HG03108 (cell line): ENCODE data around the gene ERLEC1.
"Not testable (repeated sequence)": the region's sequence is repeated elsewhere in the genome, so short reads cannot be mapped to it uniquely, and the experiment has no call there.

Experiments used
- ATAC-seq: cut with Tn5 transposase; IDR thresholded peaks from one replicate; pipeline ENCODE4 v1.9.1; 2021; ENCODE audit warnings: moderate library complexity; ENCODE audit not compliant: unreplicated experiment

The ERLEC1 gene

DNA sequence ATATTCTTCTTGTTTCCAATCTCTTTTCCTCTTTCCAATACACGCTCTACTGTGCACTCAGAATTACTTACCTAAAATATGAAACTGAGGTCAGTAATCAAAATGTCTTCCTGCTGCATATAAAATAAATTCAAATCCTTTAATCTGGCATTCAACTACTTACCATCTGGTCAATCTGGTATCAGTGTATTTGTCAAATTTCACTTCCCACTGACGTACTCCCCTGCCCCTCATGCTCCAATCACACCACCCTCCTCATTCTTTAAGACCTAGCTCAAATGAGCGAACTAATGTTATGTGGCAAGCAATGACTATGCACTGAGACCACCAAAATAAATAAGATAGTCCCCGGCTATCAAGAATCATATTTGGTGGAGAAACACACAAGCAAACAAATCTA lies 6.8 kb upstream of the ERLEC1 start:
- ATAC-seq, result no peak

DNA sequence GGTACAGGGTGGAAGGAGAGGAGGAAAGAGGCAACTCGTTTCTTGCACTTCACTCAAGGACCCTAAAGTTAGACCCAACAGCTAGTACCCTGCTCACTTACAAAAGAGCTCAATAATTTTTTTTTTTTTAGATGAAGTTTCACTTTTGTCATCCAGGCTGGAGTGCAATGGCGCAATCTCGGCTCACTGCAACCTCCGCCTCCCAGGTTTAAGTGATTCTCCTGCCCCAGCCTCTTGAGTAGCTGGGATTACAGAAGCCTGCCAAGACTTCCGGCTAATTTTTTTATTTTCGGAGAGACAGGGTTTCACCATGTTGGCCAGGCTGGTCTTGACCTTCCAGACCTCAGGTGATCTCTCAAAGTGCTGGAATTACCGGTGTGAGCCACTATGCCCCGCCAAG lies 4.2 kb upstream of the ERLEC1 start:
- ATAC-seq, result no peak

DNA sequence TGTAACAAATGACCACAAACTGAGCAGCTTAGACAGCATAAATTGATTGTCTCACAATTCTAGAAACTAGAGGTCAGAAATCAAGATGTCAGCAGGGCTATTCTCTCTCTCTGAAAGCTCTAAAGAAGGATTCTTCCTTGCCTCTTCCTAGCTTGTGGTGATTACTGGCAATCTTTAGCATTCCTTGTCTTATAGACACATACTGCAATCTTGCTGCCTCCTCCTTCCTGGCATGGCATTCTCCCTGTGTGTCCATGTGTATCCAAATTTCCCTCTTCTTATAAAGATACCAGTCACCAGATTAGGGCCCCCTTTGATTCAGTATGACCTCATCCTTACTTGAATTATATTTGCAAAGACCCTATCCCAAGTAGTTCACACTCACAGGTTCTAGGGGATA lies 2.4 kb upstream of the ERLEC1 start:
- no peak for ATAC-seq

DNA sequence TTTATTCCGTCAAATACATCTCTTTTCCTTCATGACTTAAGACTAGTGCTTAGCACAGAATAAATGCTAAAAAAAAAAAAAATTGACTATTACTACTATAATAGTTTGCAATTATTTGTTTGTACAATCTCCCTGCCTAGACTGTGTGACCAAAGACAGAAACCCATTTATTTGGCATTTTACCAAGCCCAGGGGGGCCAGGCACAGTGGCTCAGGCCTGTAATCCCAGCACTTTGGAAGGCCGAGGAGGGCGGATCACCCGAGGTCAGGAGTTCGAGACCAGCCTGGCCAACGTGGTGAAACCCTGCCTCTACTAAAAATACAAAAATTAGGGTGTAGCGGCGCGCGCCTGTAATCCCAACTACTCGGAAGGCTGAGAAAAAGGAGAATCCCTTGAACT lies 1.5 kb upstream of the ERLEC1 start:
- no peak for ATAC-seq

DNA sequence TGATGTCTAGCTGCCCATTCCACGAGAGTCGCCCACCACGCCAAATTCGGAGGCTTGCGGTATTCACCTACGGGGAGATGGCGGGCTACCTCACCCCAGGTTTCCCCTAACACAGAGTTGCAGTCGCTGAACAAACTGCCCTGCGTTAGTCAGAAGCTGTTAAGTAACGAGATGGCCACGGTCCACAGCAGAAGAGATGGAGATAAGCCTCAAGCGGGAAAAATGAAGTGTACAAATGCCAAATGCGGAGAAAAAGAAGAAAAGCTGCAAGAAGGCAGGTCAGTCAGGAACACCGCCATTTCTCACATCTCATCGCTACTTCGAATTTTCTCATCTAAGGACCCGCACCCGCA lies 516 bp upstream of the ERLEC1 start:
- peak; percentile 7 for ATAC-seq

DNA sequence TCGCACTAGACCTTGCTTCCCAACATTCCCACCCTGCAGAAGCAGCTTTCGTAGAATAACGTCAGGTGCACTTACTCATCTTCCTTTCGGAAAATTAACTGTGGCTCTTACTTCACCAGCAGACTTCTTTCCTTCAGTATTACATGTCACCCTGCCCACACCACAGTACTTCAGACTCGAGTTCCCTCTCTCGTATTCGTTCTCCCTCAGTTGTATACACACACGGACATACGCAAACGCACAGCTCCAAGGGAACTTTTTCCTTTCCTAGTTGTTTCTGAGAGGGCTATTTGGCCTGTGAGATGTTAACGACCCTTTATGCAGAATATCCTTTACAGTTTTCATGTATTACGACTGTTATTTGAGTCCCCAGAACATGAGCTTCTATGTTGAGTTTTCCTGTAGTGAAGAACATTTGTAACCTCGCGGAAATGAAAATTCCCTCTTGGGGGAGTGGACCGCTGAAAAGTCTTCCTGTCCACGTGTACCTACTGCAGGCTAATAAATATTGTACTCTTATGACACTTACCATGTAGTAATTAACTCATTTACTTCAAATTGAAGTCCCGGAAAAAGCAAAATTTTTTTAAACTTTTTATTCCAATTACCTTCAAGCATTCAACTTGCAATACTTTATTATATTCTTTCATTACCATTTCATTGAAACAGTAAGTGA lies 908 bp downstream of the ERLEC1 start:
- ATAC-seq, result no peak

DNA sequence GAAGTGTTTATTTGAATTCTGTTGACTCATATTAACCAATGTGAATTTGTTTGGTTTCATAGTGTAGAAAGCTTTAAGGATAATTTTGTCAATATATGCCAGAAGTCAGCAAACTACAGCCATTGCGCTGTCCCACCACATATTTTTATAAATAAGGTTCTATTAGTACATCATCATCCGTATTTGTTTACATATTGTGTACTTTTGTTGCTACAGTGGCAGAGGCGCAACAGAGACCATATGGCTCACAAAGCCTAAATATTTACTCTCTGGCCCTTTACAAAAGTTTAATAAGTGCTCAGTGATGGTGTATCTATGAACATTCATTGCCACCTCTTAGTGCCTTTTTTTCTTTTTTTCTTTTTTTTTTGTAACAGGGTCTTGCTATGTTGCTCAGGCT lies 6.4 kb downstream of the ERLEC1 start:
- ATAC-seq, result no peak

DNA sequence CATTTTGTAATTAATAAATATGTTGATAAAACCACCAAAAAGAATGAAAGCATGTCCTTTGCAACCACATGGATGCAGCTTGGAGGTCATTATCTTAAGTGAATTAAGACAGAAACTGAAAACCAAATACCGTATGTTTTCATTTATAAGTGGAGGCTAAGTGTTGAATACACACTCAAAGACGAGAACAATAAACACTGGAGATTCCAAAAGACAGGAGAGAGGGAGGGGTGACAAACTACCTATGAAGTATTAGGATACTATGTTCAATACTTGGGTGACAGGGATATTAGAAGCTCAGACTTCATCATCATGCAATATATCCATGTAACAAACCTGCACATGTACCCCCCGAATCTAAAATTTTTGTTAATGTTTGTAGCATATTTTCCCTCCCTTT lies 7.0 kb downstream of the ERLEC1 start:
- ATAC-seq, result no peak

DNA sequence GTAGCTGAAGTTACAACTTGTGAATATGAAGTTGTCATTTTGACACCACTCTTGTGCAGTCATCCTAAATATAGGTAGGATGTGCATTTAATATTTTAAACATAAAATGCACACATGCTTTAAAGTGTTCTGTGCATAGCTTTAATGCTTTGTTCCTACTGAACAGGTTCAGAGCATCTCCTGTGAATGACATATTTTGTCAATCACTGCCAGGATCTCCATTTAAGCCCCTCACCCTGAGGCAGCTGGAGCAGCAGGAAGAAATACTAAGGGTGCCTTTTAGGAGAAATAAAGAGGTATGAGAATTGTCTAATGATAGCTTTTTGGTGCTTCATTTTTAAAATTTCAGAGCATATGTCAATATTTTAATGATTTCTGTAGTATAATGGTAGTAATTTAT lies 14.7 kb downstream of the ERLEC1 start:
- no peak for ATAC-seq

DNA sequence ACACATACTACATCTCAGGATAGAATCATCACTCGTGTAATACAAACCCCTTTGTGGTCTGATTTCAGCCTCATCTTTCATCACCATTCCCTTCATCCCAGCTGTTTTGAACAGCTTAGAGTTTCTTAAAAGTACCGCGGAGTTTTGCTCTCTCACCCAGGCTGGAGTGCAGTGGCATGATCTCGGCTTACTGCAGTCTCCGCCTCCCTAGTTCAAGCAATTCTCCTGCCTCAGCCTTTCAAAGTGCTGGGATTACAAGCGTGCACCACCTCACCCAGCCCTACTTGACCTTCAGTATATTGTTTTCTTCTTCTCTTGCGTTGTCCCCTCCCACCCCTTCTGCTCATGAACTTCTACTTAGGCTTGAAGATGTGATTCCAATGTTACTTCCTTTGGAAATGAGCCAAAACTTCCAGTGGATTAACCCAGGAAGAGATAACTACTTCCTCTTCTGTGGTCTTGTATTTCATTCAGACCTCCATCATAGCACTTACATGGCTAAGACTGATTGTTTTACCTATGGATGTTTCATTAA lies 15.8 kb downstream of the ERLEC1 start:
- no peak for ATAC-seq

DNA sequence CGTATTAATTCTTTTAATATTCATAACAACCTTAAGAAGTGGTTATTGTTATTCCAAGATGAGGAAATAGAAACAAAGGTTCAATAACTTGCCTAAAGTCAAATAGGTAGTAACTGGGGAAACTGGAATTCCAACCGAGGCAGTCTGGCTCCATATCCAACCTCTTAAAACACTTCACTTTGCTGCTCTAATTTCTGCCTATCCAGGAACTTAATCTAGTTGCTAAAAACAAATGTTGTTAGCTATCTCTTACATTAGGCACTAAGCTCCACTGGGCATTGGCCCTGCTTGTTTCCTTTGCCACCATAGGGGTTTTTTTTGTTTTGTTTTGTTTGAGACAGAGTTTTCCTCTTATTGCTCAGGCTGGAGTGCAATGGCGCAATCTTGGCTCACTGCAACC lies 24.8 kb downstream of the ERLEC1 start:
- ATAC-seq, result no peak

DNA sequence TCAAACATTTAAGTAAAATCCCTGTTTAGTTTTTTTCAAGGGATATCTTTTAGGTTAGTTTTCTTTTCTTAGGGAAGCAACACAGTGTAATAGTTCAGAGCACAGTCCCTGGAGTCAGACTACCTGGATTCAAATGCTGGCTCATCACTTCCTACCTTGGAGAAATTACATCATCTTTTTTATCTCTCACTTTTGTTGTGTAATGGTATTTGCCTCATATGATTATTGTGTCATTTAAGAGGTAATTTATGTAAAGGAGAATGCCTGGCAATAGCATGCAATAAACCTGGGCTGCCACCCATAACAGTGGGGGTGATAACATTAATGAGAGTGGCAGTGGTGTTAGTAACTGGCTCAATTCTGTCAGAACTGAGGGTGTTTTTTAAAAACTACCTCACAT lies 26.3 kb downstream of the ERLEC1 start:
- no peak for ATAC-seq

DNA sequence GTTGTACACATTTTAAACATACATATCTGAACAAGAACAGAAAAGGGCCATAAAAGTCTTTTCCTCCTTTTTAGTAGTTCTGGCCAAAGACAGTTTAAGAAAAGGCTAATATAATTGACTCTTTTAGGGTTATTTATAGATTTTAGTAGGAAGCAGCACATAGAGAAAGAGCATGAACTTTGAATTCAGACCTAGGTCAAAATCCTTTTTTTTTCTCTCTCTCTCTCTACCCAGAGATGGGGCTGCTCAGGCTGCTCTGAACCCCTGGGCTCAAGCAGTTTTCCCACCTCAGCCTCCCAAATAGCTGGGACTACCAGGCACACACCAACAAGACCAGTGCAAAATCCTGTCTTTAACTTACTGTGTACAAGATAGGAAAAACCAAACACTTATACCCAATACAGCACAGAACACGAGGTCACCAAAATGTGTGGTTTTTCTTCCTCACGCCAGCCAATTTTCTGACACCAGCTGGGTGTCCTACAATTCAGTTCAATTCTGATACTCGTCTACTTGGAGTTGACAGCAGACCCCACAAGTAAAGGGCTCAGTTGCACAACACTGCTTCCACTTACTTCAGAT lies 32.1 kb downstream of the ERLEC1 start:
- ATAC-seq, result no peak

DNA sequence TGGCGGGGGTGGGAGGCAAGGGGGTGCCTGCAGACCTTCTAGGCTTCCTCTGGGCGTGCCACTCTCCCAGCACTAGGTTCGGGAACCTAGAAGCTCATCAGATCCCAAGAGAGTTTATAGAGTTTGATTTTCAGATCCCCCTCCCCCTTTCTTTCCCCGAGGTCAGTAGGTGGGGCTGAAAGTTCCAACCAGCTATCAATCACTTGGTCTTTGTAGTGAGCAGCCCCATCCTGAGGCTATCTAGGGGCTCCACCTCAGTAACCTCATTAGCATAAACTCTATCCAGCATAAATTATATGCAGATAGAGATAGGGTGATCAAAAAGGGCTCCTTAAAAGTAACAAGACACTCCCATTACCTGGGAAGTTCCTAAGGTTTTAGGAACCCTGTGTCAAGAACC lies 32.8 kb downstream of the ERLEC1 start:
- ATAC-seq, result no peak

DNA sequence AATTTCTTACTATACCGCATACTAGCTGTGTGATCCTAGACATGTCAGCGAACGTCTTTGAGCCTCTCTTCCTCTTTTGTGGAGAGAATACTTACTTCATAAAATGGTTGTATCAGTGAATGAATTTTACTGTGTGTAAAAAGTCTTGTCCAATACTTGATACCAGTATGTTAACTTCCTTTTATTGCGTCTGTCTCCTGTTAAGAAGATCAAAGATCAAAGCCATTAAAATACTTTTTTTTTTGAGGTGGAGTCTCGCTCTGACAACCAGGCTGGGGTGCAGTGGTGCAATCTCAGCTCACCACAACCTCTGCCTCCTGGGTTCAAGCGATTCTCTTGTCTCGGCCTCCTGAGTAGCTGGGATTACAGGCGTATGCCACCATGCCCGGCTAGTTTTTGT lies 33.2 kb downstream of the ERLEC1 start:
- no peak for ATAC-seq

DNA sequence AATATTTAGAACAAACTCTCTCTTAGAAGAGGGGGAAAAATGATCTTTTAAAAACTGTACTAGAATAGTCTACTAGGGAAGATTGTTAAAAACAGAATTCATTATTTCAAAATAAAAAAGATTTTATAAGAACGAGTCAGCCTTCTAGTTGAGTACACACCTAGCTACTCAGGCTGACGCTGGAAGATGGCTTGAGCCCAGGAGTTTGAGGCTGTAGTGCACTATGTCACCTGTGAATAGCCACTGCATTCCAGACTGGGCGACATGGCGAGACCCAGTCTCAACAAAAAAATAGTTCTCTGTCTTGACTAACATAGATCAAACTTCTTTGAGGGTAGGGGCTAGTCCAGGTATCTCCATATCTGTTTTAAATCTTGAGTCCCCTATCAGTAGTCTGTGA lies 33.9 kb downstream of the ERLEC1 start:
- no peak for ATAC-seq

DNA sequence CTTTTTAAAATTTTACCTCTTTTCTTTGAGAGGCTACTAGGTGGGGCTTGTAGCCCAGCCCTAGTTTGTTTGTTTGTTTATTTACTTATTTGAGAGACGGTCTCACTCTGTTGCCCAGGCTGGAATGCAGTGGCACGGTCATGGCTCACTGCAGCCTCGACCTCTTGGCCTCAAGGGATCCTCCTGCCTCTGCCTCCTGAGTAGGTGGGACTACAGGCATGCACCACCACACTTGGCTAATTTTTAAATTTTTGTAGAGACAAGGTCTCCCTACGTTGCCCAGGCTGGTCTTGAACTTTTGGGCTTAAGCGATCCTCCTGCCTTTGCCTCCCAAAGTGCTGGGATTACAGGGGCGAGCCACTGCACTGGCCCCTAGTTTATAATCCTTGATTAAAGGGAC lies 35.0 kb downstream of the ERLEC1 start:
- ATAC-seq, result no peak

DNA sequence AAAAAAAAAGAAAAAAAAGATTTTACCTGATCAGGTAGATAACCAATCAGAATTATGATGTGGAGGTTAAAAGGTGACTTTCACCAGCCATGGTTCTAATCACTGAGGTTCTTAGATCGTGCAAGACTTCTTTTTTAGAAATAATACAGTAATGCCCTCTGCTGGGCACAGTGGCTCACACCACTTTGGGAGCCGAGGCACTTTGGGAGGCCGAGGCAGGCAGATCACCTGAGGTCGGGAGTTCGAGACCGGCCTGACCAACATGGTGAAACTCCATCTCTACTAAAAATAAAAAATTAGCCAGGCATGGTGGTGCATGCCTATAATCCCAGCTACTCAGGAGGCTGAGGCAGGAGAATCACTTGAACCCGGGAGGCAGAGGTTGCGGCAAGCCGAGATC lies 36.8 kb downstream of the ERLEC1 start:
- ATAC-seq, result not testable (repeated sequence)

DNA sequence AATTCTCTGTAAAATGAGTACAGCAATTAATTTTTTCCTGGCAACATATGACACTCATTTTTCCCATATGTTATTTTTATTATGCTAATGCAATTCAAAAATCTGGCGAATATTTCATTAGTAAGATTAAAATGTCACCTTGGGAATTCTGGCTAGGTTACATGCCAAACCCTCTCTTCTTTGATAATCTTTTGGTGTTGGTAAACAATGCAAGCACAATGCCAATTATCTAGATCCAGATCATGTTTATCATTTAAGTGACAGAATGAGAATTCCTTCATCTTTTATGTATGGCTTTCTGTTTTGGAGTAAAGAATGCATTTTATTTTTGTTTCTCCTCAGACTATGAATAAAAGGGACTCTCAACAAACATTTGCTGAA lies 39.2 kb downstream of the ERLEC1 start:
- ATAC-seq, result no peak

DNA sequence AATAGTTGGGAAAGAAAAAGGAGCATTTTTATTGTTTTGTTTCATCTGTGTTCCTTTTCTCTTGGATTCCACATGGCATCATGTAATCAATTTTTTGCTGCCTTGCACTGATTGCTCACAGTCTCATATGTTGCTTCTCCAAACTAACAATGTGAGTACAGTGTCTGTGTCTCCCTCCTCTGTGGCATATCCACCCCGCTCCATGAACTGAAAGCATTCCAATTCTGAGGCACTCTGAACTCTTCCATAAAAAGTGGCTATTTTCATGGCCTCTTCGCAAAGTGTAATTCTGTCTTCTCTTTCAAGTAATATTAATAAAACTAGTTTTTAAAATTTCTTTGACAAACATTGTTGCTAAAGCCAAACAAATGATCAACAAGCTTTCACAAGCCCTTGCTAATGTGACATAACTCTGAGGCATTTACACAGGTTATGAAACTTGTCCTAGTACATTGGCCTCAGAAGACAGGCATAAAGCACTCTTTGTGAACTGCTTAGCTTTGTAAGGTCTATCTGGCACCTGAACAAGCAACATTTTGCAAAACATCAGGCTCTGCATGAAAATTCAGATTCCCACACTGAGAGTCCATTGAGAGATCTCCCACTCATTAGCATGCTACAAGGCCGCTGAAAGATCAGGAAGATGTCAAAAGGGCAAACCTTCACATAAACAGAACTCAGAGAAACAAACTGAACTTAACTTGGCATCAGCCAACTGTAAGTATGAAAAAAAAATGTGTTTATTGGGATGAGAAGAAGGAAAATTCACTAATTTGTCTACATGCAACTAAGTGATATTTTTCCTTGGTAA lies 39.9 kb downstream of the ERLEC1 start:
- ATAC-seq, result no peak

DNA sequence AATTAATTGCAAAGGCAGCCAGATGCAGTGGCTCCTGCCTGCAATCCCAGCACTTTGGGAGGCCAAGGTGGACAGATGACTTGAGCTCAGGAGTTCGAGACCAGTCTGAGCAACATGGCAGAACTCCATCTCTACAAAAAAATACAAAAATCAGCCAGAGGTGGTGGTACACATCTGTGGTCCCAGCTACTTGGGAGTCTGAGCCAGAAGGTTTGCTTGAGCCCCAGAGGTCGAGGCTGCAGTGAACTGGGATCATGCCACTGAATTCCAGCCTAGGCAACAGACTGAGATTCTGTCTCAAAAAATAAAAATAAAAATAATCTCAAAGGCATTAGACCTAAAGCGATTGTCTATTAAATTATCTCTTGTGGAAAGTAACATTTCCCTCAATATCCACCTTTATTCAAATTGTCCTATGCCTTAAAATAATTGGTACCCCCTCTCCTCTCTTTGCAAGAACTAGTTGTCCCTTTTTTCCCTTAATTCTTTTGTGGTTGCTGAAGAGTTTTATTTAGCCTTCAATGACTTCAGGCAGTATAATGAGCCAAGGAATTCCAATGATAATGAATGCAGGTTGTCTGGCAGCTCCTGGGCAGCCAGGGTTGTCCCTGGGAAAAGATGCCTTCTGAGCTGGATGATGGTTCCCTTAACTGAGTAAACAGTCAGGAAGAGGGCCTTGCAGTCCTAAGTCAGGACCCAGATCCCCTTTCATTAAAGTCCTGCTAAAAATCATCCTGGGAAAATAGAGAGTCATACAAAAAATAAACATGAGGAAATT lies 40.7 kb downstream of the ERLEC1 start:
- ATAC-seq, result no peak
